Left renal cortex interstitium (tissue), 4 donors: ENCODE results near the gene NFIX. TPM values are rescaled to one million over a fixed set of nuclear protein-coding genes. Genes with fewer than 3 reads are reported as not detected.

Experiments
- DNase-seq, 4 donors: peaks; one replicate each; pipeline ENCODE4 v3.0.0-alpha.2; 2013; ENCODE audit warnings: low read depth in 4 of 4, low spot score in 2 of 4, missing footprints in 1 of 4
- polyA plus RNA-seq, 4 donors: library from polyadenylated mRNA; unstranded; fragments of 120-200 nt; gene quantifications; one replicate each; pipeline ENCODE4 v1.2.1, GENCODE V29; 2013; ENCODE audit not compliant: insufficient read length in 4 of 4

The NFIX gene
- polyA plus RNA-seq, 4 donors = 15.3 to 27.6 (median 20.0) TPM

GRCh38 chr19:13018035-13018914 lies 23.0 kb downstream of the NFIX start:
- DNase-seq = no peak

DNA sequence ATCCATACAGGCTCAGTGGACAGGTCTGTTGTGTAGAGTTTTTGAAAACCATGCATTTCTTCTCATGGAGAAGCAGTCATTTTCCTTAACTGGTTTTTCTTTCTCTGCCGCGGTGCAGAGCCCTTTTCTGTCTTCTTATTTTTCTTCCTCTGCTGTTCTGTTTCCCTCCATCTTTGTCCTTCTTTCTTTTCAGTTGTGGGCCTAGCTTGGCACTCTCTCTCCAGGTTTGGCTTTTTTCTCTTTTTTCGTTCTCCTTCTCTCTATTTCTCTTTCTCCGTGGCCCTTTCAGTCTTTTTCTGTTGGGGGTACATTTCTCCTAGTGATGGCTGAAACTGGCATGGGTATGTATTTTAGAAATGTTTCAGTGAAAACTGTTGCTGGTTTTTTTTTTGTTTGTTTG lies 24.1 kb downstream of the NFIX start:
- no peak for DNase-seq

- no peak for DNase-seq
Measured at GRCh38 chr19:13020002-13020414, 24.7 kb downstream of the NFIX start.

GRCh38 chr19:13022111-13022858 lies 27.0 kb downstream of the NFIX start:
- DNase-seq = peak in 1 of 4 donors; percentile 46

GRCh38 chr19:13022859-13023636 lies 27.8 kb downstream of the NFIX start:
- peak in 3 of 4 donors; percentile 55 to 60 (median 56) for DNase-seq

DNA sequence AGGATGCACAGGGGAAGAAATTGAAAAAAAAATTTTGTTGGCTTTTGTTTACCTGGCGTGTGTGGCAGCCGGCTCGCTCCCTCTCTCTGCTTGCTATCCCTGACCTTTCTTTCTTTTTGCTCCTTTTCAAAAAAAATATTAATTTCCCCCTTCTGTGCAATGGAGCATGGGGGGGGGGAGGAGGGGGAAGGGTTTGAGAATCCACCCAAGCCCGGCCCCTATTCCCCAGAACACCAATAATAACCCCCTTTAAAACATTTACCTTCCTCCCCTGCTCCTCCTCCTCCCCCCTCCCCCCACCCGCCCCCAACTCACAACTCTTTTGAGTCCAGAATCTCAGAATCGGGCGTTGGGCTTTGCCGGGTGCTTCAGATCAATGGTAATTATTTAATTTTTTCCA lies 28.4 kb downstream of the NFIX start:
- no peak for DNase-seq

DNA sequence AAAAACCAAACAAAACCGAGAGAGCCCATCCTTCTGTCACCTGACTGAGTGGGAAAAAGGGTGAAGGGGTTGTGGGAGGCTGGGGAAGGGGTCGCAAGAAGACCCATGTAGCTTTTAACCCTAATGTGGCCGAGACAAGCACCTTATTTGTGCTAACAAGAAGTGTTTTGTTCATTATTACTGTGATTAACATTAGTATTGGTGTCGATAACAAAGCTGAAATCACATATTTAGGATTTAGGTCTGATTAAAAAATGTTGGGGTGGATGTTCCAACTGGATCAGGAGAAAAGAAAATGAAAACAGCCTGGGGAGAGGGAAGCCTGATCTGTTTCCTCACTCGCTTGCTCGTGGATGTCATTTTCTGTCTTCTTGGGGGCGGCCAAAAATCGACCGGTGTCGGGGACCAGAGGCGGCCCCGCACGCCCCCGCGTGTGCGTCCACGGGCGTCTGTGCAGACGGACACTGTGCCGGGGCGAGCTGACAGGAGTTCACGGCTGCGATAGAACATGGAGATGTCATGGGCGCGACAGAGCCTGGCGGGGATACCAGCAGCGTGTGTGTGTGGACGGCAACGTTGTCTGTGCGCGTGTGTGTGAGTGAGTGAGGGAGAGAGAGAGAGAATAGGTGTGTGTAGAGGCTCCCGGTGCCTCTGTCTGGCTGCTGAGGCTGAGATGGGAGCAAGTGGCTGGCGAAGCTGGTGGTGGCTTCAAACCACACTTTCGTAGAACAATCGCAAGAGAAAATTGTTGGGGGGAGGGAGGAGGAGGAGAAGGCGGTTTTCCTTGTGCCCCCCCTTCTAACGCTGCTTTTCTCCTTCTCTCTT lies 29.1 kb downstream of the NFIX start:
- DNase-seq = no peak

DNA sequence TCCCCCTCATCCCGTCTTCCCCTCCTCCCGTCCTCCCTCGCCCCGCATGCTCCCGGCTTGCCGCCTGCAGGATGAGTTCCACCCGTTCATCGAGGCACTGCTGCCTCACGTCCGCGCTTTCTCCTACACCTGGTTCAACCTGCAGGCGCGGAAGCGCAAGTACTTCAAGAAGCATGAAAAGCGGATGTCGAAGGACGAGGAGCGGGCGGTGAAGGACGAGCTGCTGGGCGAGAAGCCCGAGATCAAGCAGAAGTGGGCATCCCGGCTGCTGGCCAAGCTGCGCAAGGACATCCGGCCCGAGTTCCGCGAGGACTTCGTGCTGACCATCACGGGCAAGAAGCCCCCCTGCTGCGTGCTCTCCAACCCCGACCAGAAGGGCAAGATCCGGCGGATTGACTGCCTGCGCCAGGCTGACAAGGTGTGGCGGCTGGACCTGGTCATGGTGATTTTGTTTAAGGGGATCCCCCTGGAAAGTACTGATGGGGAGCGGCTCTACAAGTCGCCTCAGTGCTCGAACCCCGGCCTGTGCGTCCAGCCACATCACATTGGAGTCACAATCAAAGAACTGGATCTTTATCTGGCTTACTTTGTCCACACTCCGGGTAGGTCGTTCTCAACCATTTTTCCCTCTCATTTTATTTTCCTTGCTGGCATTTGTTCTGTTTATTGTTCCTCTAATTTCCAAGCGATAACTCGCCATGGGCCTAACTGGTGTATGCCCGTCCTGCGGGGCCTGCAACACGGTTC lies 29.8 kb downstream of the NFIX start:
- DNase-seq = no peak

DNA sequence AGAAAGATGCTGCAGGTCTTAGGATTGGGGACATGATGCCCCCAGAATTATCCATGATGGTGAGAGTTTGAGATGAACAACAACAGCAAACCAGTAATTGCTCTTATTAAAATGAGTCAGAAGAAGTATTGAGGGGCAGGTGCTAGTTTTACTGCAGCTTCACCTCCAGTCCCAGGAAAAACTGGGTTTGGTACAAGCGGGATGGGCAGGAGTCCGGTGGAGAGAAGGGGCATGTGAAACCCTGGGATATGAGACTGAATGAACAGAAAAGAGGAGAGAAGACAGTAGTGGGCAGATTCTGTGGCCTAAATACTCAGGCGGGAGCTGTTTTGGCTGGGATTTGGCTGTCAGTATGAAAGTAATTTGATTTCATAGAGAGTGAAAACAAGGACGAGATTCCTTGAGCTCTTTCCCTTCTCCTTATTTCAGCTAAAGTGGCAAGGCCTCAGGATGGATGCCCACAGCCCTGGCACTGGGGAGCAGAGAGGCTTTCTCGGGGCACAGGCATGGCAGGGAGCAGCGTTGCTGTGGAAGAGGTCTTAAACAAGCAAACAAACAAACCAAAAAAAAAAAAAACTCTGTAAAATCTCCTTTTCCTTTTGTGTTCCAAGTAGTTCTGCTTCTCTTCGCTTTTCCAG lies 30.7 kb downstream of the NFIX start:
- no peak for DNase-seq

DNA sequence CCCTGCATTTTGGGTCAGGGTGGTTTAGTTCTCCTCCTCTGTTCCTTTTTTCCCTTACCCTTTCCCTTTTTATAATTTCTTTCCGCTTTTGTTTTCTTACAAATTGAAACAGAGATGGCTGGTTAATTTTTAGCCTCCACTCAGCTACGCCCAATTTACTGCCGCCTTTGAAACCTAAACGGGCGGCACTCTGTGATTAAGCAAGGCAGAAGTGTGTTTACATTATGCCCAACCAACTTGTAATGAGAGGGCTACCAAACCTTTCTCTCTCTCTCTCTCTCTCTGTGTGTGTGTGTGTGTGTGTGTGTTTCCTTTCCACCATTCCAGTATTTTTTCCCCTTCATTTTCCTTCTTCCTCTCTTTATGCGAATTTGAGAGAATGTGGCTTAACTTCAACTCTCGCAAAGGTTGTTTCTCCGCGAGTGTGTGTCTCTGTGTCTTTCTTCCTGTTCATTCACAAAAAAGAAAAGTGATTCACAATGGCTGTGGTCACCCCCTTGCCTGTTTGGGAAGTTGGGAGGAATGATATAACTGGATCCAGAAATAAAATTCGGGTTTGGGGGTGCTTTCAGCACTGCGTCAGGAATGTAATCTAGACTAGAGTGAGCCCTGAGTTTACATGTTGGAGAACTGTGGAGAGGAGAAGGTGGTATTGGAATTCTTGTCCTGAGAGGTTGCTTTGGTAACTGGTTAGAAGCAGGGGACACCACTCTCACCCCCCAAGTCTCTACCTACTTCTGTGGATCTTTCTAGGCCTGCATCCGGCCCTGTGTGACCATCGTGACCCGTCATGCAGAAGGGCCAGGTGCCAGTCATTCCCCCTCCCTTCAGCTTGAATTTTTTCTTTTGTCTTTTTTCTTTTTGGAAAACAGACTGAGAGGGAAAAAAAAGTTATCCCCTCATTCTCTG lies 31.4 kb downstream of the NFIX start:
- DNase-seq = peak in 1 of 4 donors; percentile 49

DNA sequence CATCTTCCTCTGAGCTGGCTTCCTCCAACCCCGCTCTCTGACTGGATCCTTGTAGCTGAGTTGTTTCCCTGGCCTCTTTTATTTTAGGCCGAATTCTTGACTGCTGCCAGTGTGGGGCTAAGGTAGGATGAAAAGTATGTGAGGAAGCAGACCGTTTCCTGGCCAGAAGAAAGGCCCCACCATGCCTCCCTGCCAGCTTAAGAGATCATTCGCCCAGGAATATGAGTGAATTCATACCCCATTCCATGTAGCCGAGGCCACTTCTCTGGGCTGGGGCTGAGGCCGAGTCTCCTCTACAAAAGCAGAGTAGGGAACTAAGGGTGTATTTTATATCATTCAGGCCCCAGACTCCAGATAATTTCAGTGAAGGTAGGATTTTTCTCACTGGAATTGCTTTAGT lies 32.3 kb downstream of the NFIX start:
- DNase-seq = no peak

DNA sequence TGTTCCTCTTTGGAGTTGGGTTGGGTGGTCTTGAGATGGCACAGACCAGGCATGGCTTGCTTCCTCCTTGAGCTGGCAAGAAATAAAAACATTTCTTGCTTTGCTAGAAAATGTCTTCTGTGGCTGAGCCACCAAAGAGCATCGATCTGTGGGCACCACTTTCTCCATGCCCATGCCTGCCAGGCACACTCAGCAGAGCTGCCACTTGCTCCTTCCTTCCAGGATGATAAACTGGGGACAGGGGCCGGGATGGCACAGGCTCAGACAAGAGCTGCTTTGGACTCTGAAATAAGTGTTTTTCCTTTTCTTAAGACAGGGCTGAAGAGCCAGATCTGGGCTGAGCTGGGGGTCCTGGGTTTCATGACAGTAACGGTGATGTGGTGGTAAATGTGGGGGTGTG lies 32.8 kb downstream of the NFIX start:
- DNase-seq = no peak

GRCh38 chr19:13029301-13029880 lies 34.1 kb downstream of the NFIX start:
- DNase-seq = no peak

- DNase-seq = no peak
Measured at GRCh38 chr19:13029893-13030292, 34.6 kb downstream of the NFIX start.

GRCh38 chr19:13031917-13032623 lies 36.8 kb downstream of the NFIX start:
- no peak for DNase-seq

DNA sequence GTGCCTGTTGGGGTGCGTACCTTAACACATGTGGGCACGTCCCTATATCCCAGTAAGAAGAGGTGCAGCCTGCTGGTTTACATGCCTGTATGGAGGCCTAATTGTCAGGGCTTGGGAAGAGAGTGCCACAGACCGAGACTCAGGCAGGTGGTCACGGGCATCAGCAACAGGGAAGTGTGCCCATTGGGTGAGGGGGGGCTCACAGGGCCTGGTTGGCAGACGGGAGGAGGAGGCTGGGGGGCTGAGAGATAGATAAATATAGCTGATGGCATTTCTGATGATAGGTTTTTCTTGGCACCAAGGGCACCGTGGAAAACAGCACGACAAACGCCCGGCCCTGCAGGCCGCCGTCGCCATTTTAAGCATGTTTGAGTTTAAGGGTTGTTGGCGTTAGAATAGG lies 37.6 kb downstream of the NFIX start:
- DNase-seq = no peak

DNA sequence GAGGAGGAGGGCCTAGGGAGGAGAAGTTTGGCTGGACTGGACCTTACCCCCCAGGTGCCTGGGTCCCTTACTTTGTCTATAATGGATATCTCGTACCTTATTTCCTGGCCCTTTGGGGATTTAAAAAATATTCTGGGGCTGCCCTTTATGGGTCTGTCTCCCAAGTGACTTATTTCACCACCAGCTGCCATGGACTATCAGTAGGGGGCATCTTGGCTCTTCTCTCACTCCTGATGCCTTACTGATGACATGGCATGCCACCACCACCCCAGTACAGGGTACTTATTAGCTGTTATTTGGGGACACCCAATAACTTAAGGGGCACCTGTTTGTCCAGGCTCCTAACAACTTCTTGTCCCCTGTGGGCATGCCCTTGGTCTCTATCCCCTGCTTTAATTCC lies 38.0 kb downstream of the NFIX start:
- DNase-seq = no peak
